ENCODE data around the gene TACR1. TPM values are rescaled to one million over a fixed set of nuclear protein-coding genes. Genes with fewer than 3 reads are reported as not detected.

Gene TACR1
- total and polyA plus RNA-seq, 2 experiments from 2014 or later, result 3.5 to 7.3 TPM

- TF ChIP-seq, protein P1, sequence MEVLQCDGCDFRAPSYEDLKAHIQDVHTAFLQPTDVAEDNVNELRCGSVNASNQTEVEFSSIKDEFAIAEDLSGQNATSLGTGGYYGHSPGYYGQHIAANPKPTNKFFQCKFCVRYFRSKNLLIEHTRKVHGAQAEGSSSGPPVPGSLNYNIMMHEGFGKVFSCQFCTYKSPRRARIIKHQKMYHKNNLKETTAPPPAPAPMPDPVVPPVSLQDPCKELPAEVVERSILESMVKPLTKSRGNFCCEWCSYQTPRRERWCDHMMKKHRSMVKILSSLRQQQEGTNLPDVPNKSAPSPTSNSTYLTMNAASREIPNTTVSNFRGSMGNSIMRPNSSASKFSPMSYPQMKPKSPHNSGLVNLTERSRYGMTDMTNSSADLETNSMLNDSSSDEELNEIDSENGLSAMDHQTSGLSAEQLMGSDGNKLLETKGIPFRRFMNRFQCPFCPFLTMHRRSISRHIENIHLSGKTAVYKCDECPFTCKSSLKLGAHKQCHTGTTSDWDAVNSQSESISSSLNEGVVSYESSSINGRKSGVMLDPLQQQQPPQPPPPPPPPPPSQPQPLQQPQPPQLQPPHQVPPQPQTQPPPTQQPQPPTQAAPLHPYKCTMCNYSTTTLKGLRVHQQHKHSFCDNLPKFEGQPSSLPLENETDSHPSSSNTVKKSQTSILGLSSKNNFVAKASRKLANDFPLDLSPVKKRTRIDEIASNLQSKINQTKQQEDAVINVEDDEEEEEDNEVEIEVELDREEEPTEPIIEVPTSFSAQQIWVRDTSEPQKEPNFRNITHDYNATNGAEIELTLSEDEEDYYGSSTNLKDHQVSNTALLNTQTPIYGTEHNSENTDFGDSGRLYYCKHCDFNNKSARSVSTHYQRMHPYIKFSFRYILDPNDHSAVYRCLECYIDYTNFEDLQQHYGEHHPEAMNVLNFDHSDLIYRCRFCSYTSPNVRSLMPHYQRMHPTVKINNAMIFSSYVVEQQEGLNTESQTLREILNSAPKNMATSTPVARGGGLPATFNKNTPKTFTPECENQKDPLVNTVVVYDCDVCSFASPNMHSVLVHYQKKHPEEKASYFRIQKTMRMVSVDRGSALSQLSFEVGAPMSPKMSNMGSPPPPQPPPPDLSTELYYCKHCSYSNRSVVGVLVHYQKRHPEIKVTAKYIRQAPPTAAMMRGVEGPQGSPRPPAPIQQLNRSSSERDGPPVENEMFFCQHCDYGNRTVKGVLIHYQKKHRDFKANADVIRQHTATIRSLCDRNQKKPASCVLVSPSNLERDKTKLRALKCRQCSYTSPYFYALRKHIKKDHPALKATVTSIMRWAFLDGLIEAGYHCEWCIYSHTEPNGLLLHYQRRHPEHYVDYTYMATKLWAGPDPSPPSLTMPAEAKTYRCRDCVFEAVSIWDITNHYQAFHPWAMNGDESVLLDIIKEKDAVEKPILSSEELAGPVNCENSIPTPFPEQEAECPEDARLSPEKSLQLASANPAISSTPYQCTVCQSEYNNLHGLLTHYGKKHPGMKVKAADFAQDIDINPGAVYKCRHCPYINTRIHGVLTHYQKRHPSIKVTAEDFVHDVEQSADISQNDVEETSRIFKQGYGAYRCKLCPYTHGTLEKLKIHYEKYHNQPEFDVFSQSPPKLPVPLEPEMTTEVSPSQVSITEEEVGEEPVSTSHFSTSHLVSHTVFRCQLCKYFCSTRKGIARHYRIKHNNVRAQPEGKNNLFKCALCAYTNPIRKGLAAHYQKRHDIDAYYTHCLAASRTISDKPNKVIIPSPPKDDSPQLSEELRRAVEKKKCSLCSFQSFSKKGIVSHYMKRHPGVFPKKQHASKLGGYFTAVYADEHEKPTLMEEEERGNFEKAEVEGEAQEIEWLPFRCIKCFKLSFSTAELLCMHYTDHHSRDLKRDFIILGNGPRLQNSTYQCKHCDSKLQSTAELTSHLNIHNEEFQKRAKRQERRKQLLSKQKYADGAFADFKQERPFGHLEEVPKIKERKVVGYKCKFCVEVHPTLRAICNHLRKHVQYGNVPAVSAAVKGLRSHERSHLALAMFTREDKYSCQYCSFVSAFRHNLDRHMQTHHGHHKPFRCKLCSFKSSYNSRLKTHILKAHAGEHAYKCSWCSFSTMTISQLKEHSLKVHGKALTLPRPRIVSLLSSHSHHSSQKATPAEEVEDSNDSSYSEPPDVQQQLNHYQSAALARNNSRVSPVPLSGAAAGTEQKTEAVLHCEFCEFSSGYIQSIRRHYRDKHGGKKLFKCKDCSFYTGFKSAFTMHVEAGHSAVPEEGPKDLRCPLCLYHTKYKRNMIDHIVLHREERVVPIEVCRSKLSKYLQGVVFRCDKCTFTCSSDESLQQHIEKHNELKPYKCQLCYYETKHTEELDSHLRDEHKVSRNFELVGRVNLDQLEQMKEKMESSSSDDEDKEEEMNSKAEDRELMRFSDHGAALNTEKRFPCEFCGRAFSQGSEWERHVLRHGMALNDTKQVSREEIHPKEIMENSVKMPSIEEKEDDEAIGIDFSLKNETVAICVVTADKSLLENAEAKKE (CRISPR knock-in tag; IDR thresholded peaks at IDR 0.05), result no peak
- TF ChIP-seq EZH2phosphoT487 (IDR thresholded peaks at IDR 0.05; ENCODE audit: unreplicated experiment) (no peak), STAT1 (IDR thresholded peaks at IDR 0.05; ENCODE audit: unreplicated experiment) (no peak)
These were observed 26.8 kb upstream of the TACR1 start (continued) for GRCh38 chr2:75226099-75226498.

DNA sequence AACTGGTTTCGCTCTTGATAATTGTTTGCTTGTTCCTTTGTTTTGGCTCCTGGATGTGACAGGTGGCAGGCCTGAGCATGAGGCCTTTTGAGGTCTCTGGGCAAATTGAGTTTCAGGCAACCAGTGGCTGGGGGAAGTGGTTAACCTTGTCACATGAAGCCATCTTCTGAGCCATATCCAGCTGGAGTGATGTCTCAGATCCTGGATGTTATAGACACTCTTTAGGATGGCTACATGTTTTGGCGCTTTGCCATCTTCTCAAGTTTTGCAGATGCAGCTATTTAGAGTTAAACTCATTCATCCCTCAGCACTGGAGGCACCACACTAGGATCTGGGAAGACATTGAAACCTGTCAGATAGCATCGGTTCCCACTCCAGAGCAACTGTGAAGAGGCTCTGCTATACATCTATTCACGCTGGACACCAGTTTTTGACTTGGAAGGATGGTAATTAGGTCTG, 25.3 kb upstream of the TACR1 start:
- no peaks in the 10 kb centered on the region for H3K27me3 ChIP-seq (ENCODE audit: insufficient read depth)
- H3K9me2 ChIP-seq (ENCODE audit: insufficient read depth), result peaks cover 7% of the 10 kb centered on the region; the same call in 1 of the 2 replicates
- ATAC-seq, result no peak
- H2AFZ ChIP-seq, result no peak overlapping the region
- H3K4me3 ChIP-seq, result no peak overlapping the region
- H3K36me3 ChIP-seq (ENCODE audit: insufficient read depth), result no peaks in the 10 kb centered on the region
- H3K79me2 ChIP-seq (replicated peaks; ENCODE audit: insufficient read depth), result no peaks in the 10 kb centered on the region
- H3K9me3 Mint-ChIP-seq, result peaks cover 18% of the 10 kb centered on the region
- H3K27ac Mint-ChIP-seq, result no peak overlapping the region
- peaks cover 12% of the 10 kb centered on the region for H3K36me3 Mint-ChIP-seq (ENCODE audit: low read depth)
- no peak overlapping the region for H3K27ac ChIP-seq (ENCODE audit: low read depth)
- no peak for DNase-seq (ENCODE audit: low spot score)
- peaks cover 30% of the 10 kb centered on the region for H3K4me1 ChIP-seq (ENCODE audit: insufficient read depth)
- no peak overlapping the region for H3K4me3 Mint-ChIP-seq
- TF ChIP-seq, protein P2, sequence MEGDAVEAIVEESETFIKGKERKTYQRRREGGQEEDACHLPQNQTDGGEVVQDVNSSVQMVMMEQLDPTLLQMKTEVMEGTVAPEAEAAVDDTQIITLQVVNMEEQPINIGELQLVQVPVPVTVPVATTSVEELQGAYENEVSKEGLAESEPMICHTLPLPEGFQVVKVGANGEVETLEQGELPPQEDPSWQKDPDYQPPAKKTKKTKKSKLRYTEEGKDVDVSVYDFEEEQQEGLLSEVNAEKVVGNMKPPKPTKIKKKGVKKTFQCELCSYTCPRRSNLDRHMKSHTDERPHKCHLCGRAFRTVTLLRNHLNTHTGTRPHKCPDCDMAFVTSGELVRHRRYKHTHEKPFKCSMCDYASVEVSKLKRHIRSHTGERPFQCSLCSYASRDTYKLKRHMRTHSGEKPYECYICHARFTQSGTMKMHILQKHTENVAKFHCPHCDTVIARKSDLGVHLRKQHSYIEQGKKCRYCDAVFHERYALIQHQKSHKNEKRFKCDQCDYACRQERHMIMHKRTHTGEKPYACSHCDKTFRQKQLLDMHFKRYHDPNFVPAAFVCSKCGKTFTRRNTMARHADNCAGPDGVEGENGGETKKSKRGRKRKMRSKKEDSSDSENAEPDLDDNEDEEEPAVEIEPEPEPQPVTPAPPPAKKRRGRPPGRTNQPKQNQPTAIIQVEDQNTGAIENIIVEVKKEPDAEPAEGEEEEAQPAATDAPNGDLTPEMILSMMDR (conservative IDR thresholded peaks at IDR 0.05; ENCODE audit: low read depth in 2 of 2), result no peak
- no peak for TF ChIP-seq EZH2 (IDR thresholded peaks at IDR 0.05; ENCODE audit: low read depth, unreplicated experiment)
- TF ChIP-seq ZNF114 (CRISPR knock-in tag; IDR thresholded peaks at IDR 0.05), result no peak
- no peak for TF ChIP-seq REST (IDR thresholded peaks at IDR 0.05; ENCODE audit: unreplicated experiment)
- TF ChIP-seq EZH2phosphoT487 (IDR thresholded peaks at IDR 0.05; ENCODE audit: unreplicated experiment), result no peak
- no peak for TF ChIP-seq CREB1 (CRISPR knock-in tag; IDR thresholded peaks at IDR 0.05; ENCODE audit: low read depth)
- TF ChIP-seq NANOG (IDR thresholded peaks at IDR 0.05; ENCODE audit: borderline replicate concordance), result no peak
- H3F3A ChIP-seq (replicated peaks; ENCODE audit: low read depth), result no peaks in the 10 kb centered on the region
- peaks cover 2% of the 10 kb centered on the region for H3K27me3 Mint-ChIP-seq (ENCODE audit: insufficient read depth, low read depth, poor library complexity)
- no peak overlapping the region for H3K4me2 ChIP-seq
- H4K20me1 ChIP-seq (replicated peaks; ENCODE audit: insufficient read depth), result no peaks in the 10 kb centered on the region
- peaks cover 11% of the 10 kb centered on the region for H3K4me1 Mint-ChIP-seq

Data from GM23338 (cell line).